CD14-positive monocyte (primary cell): ENCODE measurements around the gene HAVCR1. TPM values are rescaled to one million over a fixed set of nuclear protein-coding genes. Genes with fewer than 3 reads are reported as not detected.
A peak's percentile ranks its signal among the peaks of the same experiment; 100 is the strongest.

ENCODE experiments used
- DNase-seq, 3 donors: peaks; one replicate each; pipeline ENCODE4 v3.0.0-alpha.2; 2011 to 2022
- H2AFZ ChIP-seq: 2 replicates; pipeline ENCODE4 v1.6.0; 2012; ENCODE audit warnings: mild to moderate bottlenecking, low read depth, low read length, inconsistent platforms; ENCODE audit not compliant: insufficient read depth, poor library complexity, severe bottlenecking
- H3K27ac ChIP-seq, 2 donors: 1 replicate in 1 of 2; 2 replicates in 1 of 2; pipeline ENCODE4 v1.5.1; 2012 to 2013; ENCODE audit warnings: low read length in 2 of 2, control low read depth in 1 of 2, inconsistent platforms in 1 of 2, low read depth in 1 of 2, mild to moderate bottlenecking in 1 of 2
- H3K27me3 ChIP-seq, 2 donors: one replicate each; pipeline versions ENCODE4 v1.6.0 to v1.6.1; 2011 to 2013; ENCODE audit warnings: low read length in 2 of 2; ENCODE audit not compliant: control insufficient read depth in 2 of 2, insufficient read depth in 2 of 2
- H3K36me3 ChIP-seq, 2 donors: replicated peaks in 1 of 2; 1 replicate in 1 of 2; 2 replicates in 1 of 2; pipeline versions ENCODE4 v1.5.1 to v1.6.1; 2012 to 2013; ENCODE audit warnings: low read length in 2 of 2, control low read depth in 1 of 2, inconsistent platforms in 1 of 2, mild to moderate bottlenecking in 1 of 2; ENCODE audit not compliant: insufficient read depth in 2 of 2, control insufficient read depth in 1 of 2
- H3K4me1 ChIP-seq, 2 donors: 1 replicate in 1 of 2; 2 replicates in 1 of 2; pipeline versions ENCODE4 v1.5.1 to v1.6.1; 2012 to 2013; ENCODE audit warnings: low read length in 2 of 2, control low read depth in 1 of 2, inconsistent platforms in 1 of 2, mild to moderate bottlenecking in 1 of 2, moderate library complexity in 1 of 2; ENCODE audit not compliant: insufficient read depth in 2 of 2, control insufficient read depth in 1 of 2
- H3K4me2 ChIP-seq: replicated peaks from 2 replicates; pipeline ENCODE3; 2012; ENCODE audit warnings: low read length, moderate library complexity, mild to moderate bottlenecking; ENCODE audit not compliant: poor library complexity, severe bottlenecking; ENCODE audit errors: extremely low read depth
- H3K4me3 ChIP-seq, 3 experiments: fragments of 200-600 bp in 1 of 3; sonication (generic) in 1 of 3; replicated peaks in 1 of 3; 1 replicate in 2 of 3; 2 replicates in 1 of 3; pipeline ENCODE4 v1.5.1; 2011 to 2013; ENCODE audit warnings: low read length in 3 of 3, mild to moderate bottlenecking in 3 of 3, control low read depth in 2 of 3, low read depth in 2 of 3, inconsistent platforms in 1 of 3, moderate library complexity in 1 of 3
- H3K79me2 ChIP-seq: 2 replicates; pipeline ENCODE4 v1.6.0; 2012; ENCODE audit warnings: mild to moderate bottlenecking, control low read depth, inconsistent platforms, low read length, moderate library complexity; ENCODE audit not compliant: insufficient read depth
- H3K9ac ChIP-seq: 2 replicates; pipeline ENCODE4 v1.6.0; 2017; ENCODE audit warnings: low read length, mild to moderate bottlenecking; ENCODE audit not compliant: insufficient read depth, poor library complexity, severe bottlenecking
- H3K9me3 ChIP-seq, 2 donors: replicated peaks in 1 of 2; 1 replicate in 1 of 2; 2 replicates in 1 of 2; pipeline versions ENCODE4 v1.5.1 to v1.6.1; 2012 to 2013; ENCODE audit warnings: low read length in 2 of 2, control low read depth in 1 of 2; ENCODE audit not compliant: control insufficient read depth in 1 of 2, insufficient read depth in 1 of 2
- H4K20me1 ChIP-seq: 2 replicates; pipeline ENCODE4 v1.6.0; 2012; ENCODE audit warnings: mild to moderate bottlenecking, low read length, control low read depth, moderate library complexity; ENCODE audit not compliant: insufficient read depth
- H3K27ac Mint-ChIP-seq, 7 donors: one replicate each; pipeline ENCODE4 v1.8.0; 2020; ENCODE audit warnings: mild to moderate bottlenecking in 7 of 7, mixed read lengths in 7 of 7, moderate library complexity in 6 of 7, inconsistent platforms in 2 of 7
- H3K27me3 Mint-ChIP-seq, 3 donors: one replicate each; pipeline ENCODE4 v1.8.0; 2021 to 2022; ENCODE audit warnings: low read depth in 3 of 3, mild to moderate bottlenecking in 3 of 3, mixed read lengths in 3 of 3, moderate library complexity in 3 of 3, inconsistent platforms in 1 of 3
- H3K36me3 Mint-ChIP-seq, 2 donors: one replicate each; pipeline ENCODE4 v1.8.0; 2020; ENCODE audit warnings: mixed read lengths in 2 of 2, inconsistent platforms in 1 of 2, mild to moderate bottlenecking in 1 of 2
- H3K4me1 Mint-ChIP-seq: one replicate; pipeline ENCODE4 v1.8.0; 2020; ENCODE audit warnings: mild to moderate bottlenecking, mixed read lengths
- H3K4me3 Mint-ChIP-seq, 2 donors: one replicate each; pipeline ENCODE4 v1.8.0; 2020; ENCODE audit warnings: mild to moderate bottlenecking in 2 of 2, mixed read lengths in 2 of 2, moderate library complexity in 1 of 2
- H3K9me3 Mint-ChIP-seq, 7 donors: one replicate each; pipeline ENCODE4 v1.8.0; 2020 to 2022; ENCODE audit warnings: mixed read lengths in 7 of 7, mild to moderate bottlenecking in 6 of 7, moderate library complexity in 6 of 7, inconsistent platforms in 2 of 7
- WGBS: methylation state at CpG from one replicate; pipeline ENCODE4 v1.1.5; 2013; ENCODE audit warnings: missing lambda C conversion rate; ENCODE audit not compliant: insufficient coverage; 5-methylcytosine and 5-hydroxymethylcytosine counted together
- intact Hi-C, 2 donors: fragments of 100-400 bp; cut with micrococcal nuclease; formaldehyde crosslinking; loops; one replicate each; pipeline versions ENCODE4 v1.15.0 to v1.15.1; 2023
- polyA plus RNA-seq, 3 donors: library from polyadenylated mRNA; depleted of rRNA in 1 of 3; unstranded in 2 of 3; stranded (reverse) in 1 of 3; fragments of 300-500 nt in 2 of 3; fragments of >200 nt in 1 of 3; fragmentation: Illumina TruSeq in 2 of 3; gene quantifications; 1 replicate in 2 of 3; 2 replicates in 1 of 3; pipeline ENCODE4 v1.2.3, GENCODE V29; 2012 to 2021
- TF ChIP-seq, protein P1 (sequence below): fragments of 200-600 bp; IDR thresholded peaks from one replicate; pipeline ENCODE4 v1.8.0; 2022; ENCODE audit warnings: antibody characterized with exemption, mild to moderate bottlenecking

The HAVCR1 gene
- polyA plus RNA-seq, 3 donors = 1.1 TPM; not detected in 2

GRCh38 chr5:157051604-157052245 is 7.2 kb downstream of the HAVCR1 start:
- TF ChIP-seq, protein P1, sequence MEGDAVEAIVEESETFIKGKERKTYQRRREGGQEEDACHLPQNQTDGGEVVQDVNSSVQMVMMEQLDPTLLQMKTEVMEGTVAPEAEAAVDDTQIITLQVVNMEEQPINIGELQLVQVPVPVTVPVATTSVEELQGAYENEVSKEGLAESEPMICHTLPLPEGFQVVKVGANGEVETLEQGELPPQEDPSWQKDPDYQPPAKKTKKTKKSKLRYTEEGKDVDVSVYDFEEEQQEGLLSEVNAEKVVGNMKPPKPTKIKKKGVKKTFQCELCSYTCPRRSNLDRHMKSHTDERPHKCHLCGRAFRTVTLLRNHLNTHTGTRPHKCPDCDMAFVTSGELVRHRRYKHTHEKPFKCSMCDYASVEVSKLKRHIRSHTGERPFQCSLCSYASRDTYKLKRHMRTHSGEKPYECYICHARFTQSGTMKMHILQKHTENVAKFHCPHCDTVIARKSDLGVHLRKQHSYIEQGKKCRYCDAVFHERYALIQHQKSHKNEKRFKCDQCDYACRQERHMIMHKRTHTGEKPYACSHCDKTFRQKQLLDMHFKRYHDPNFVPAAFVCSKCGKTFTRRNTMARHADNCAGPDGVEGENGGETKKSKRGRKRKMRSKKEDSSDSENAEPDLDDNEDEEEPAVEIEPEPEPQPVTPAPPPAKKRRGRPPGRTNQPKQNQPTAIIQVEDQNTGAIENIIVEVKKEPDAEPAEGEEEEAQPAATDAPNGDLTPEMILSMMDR = no peak
- H3K36me3 ChIP-seq = no peaks in the 10 kb centered on the region
- H4K20me1 ChIP-seq = no peaks in the 10 kb centered on the region
- no peak for DNase-seq
- Mint-ChIP-seq H3K27ac (peak overlapping the region in 1 of 7 donors; percentile 43), H3K4me3 (no peak overlapping the region), H3K36me3 (no peaks in the 10 kb centered on the region), H3K9me3 (peaks cover 0 to 5% (median 0%) of the 10 kb centered on the region in 7 donors), H3K4me1 (peaks cover 6% of the 10 kb centered on the region), H3K27me3 (peaks cover 0 to 3% (median 3%) of the 10 kb centered on the region in 3 donors)
- no peaks in the 10 kb centered on the region for H3K9me3 ChIP-seq
- H3K4me3 ChIP-seq = no peak overlapping the region
- intact Hi-C loops = no loop called here
- H3K4me1 ChIP-seq = no peaks in the 10 kb centered on the region
- H3K79me2 ChIP-seq = no peaks in the 10 kb centered on the region
- no peak overlapping the region for H3K9ac ChIP-seq
- no peak overlapping the region for H3K4me2 ChIP-seq
- H2AFZ ChIP-seq = no peak overlapping the region
- H3K27ac ChIP-seq = no peak overlapping the region
- WGBS = 58% methylated on average over 2 of the region's 7 CpGs
- no peaks in the 10 kb centered on the region for H3K27me3 ChIP-seq

GRCh38 chr5:157050050-157050449 is 8.9 kb downstream of the HAVCR1 start:
- Histone ChIP-seq H3K4me2 (no peak overlapping the region), H2AFZ (no peak overlapping the region), H3K9me3 (no peaks in the 10 kb centered on the region), H3K9ac (no peak overlapping the region), H4K20me1 (no peaks in the 10 kb centered on the region), H3K4me3 (no peak overlapping the region), H3K27me3 (no peaks in the 10 kb centered on the region), H3K27ac (no peak overlapping the region), H3K36me3 (no peaks in the 10 kb centered on the region), H3K79me2 (no peaks in the 10 kb centered on the region), H3K4me1 (no peaks in the 10 kb centered on the region)
- Mint-ChIP-seq H3K27ac (peak overlapping the region in 1 of 7 donors; percentile 10), H3K4me3 (peak overlapping the region in 1 of 2 donors; percentile 5), H3K4me1 (peaks cover 6% of the 10 kb centered on the region), H3K36me3 (no peaks in the 10 kb centered on the region), H3K27me3 (peaks cover 0 to 3% (median 0%) of the 10 kb centered on the region in 3 donors), H3K9me3 (peaks cover 0 to 5% (median 0%) of the 10 kb centered on the region in 7 donors)
- WGBS = 6% methylated on average over 4 of the region's 5 CpGs
- DNase-seq = peak in 2 of 3 donors; percentile 2 to 8
- TF ChIP-seq, protein P1 = no peak
- intact Hi-C loops = no loop called here
